GM19455 (cell line): Measurements from ENCODE around the gene SH2D4B.
"Not testable (repeated sequence)": the region's sequence is repeated elsewhere in the genome, so short reads cannot be mapped to it uniquely, and the experiment has no call there.

Source experiments
- ATAC-seq: cut with Tn5 transposase; IDR thresholded peaks from one replicate; pipeline ENCODE4 v1.9.1; 2021; ENCODE audit not compliant: unreplicated experiment

The SH2D4B gene

DNA sequence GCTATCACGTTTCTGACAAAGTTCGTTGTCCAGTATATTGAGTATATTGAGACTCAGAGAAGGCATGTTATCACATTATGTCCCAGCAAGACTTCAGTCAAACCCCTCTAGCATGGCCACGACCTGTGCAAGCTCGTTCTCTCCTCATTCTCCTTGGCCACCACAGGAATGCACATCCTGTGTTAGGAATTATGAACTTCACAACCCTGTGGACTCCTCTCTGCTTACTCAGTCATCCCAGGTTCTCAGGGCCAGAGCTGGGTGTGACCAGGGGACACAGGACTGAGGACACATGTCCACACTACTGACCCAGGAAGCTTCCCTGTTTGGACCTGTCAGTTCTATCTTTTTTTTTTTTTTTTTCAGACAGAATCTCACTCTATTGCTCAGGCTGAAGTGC lies 4.4 kb downstream of the SH2D4B start:
- ATAC-seq: no peak

DNA sequence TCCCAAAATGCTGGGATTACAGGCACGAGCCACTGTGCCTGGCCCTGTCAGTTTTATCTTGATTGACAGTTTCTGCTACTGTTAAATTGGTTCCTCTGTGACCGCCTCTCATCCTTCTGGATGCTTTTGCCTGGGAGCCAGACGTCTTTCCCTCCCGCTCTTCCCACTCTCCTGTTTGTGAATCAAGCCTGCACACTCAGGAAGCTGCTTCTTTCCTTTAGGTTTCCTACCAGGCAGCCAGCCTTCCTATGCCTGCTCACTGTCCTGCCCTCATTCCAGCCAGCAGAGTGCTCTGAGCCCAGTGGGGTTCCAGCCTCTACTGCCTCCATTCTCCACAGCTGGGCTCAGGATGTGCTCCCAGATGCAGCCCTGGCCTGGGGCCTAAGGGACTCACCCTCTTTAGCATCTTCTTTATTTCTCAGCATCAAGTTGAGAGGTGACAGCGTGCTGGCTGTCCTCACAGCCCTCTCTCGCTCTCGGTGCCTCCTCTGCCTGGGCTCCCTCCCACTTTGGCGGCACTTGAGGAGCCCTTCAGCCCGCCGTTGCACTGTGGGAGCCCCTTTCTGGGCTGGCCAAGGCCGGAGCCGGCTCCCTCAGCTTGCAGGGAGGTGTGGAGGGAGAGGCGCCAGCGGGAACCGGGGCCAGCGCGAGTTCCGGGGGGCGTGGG lies 5.1 kb downstream of the SH2D4B start:
- no peak for ATAC-seq

DNA sequence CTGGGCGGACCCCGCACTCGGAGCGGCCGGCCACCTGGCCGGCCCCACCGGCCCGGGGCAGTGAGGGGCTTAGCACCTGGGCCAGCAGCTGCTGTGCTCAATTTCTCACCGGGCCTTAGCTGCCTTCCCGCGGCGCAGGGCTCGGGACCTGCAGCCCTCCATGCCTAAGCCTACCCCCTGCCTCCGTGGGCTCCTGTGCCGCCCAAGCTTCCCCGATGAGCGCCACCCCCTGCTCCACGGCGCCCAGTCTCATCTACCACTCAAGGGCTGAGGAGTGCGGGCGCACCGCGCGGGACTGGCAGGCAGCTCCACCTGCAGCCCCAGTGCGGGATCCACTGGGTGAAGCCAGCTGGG lies 5.6 kb downstream of the SH2D4B start:
- ATAC-seq: not testable (repeated sequence)

DNA sequence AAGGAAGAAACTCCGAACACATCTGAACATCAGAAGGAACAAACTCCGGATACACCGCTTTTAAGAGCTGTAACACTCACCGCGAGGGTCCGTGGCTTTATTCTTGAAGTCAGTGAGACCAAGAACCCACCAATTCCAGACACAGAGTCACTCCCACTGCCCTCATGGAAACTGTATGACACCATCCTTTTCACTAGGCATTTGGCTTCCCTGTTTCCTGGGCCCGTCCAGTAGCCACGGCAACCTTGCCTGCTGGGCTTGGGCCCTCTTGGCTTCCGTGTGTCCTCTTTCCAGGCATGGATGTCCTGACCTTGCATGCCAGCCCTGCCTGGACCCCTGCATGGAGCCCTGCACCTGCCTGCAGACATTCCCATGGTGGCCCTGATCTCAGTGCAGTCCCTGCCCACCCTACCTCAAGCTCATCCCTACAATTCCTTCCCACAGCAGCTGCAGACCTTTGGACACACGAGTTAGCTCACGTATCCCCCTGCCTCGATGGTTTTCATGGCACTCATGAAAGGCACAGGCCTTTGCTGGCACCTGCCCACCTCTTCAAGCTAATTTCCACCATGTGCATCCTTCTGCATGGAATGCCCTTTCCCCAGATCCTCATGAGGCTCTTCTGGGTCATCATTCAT lies 6.7 kb downstream of the SH2D4B start:
- no peak for ATAC-seq

DNA sequence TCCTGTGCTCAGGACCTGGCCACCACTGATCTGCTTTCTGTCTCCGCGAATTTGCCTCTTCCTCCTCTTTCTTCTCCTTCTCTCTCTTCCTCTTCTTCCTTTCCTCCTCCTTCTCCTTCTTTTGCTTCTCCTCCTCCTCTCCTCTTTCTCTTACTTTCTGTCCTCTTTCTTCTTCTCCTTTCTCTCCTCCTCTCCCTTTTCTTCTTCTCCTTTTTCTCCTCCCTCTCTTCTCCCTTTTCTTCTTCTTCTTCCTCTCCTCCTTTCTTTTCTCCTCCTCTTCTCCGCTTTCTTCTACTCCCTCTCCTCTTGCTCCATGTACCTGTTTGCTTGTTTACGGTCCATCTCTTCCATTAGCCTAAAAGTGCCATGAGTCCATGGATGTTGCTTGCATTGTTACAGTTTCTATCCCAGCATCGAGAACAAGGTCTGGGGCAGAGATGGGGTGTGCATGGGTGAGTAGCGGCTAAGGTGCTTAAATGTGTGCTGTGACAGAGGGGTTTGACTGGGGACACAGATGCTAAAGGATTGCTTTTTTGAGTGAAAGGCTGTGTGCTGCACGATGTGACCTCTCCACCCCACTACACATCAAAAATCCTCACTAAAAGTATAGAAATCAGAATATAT lies 7.7 kb downstream of the SH2D4B start:
- ATAC-seq: no peak

DNA sequence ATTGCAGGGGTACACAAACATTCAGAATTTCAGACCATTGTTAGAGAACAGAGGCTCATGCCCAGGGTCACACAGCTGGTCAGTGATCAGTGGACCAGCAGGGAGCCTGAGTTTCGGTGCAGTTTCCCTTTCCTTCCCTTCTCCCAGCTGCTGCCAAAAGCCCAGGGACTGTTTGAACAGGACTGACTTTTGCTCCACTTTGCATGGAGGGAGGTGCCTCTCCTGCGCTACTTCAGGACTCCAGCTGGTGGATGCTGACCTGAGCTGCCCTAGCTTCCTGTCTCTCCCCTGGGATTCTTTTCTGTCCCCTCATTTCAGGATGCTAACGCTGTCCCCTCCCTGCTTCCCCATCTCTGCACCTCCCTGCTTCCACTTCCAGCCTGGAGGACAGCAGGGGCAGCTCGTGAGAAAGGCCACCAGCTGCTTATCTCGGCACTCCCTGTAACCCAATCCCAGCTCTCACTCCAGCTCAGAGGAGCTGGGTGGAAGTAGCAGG lies 14.5 kb downstream of the SH2D4B start:
- no peak for ATAC-seq

DNA sequence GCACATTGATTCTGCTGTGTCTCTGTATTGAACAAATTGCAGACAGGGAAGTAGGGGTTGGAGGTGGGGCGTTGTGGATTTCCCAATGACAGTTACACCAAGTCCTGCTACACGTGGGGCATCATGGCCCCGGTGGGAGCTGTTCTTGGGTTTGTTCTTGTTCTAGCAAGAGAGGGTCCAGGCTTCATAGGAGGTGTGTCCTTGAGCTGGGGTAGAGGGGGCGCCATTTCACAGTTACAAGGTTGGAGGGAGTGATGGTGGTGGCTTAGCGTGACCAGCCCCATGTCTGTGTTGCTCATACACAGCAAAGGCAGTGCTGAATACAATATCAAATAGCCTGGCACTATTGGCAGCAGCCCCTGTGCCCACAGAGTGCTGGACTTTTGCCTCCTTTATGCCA lies 15.7 kb downstream of the SH2D4B start:
- ATAC-seq: no peak

DNA sequence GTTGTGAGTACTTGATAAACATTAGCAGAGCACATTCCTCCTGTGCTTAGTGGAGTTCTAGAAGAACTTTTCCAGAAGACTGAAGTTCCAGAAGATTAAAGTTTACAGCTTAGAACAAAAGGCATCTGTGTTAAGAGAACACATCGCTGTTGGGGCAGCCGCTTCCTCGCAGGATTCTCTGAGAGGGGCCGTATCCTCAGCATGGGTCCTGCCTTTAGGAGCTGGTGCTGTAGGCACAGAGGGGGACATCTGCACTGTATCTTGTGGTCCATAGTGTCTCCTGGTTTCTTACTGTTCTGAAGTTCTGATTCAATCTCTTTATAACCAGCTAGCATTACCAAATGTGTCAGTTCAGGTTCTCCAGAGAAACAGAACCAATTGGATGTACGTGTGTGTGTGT lies 16.3 kb downstream of the SH2D4B start:
- no peak for ATAC-seq

DNA sequence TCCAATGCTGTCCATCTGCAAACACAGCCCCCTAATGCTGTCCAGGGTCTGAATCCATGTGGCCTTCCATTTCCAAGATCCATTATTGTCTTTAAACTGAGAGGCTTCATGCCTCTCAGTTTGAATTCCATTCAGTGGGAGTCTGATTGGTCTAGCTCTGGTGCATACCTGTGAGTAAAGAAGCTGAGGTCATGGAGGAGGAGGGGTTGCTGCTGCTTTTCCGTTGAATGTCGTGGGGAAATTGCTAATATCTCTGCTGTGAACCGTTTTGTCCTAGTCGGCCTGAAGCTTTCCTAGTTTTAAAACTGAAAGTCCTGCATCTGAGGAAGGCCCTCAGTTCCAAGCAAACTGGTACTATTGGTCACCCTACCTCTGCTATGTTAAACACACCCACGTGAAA lies 17.7 kb downstream of the SH2D4B start:
- no peak for ATAC-seq

DNA sequence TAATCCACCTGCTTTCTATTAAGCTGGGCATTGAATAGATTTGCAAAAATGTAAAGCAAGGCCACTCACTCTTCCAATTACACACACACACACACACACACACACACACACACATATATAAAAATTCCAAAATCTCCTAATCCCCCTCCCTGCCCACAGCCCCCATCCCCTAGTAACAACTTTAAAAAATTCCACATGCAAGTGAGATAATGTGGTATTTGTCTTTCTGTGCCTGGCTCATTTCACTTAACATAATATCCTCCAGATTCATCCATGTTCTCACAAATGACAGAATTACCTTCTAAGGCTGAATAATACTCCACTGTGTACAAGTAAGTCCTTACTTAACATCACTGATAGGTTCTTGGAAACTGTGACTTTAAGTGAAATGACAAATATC lies 24.2 kb downstream of the SH2D4B start:
- no peak for ATAC-seq

DNA sequence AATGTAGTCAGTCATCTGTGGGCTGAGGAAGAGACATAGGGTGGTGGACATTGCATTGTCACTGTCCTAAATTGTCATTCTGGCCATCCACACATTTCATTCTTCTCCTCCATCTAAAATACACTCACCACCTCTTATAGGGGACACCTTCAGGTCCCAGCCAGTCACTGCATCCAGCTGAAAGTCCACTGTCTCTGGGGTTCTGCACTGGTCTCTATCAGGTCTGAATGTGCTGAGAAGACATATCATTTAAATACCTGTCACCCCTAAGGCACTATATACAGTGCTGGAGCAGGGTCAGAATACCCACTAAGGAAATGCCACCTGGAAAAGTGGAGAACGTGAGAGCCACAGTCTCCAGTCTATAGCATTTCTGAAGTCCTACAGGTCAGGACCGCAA lies 29.6 kb downstream of the SH2D4B start:
- ATAC-seq: no peak

DNA sequence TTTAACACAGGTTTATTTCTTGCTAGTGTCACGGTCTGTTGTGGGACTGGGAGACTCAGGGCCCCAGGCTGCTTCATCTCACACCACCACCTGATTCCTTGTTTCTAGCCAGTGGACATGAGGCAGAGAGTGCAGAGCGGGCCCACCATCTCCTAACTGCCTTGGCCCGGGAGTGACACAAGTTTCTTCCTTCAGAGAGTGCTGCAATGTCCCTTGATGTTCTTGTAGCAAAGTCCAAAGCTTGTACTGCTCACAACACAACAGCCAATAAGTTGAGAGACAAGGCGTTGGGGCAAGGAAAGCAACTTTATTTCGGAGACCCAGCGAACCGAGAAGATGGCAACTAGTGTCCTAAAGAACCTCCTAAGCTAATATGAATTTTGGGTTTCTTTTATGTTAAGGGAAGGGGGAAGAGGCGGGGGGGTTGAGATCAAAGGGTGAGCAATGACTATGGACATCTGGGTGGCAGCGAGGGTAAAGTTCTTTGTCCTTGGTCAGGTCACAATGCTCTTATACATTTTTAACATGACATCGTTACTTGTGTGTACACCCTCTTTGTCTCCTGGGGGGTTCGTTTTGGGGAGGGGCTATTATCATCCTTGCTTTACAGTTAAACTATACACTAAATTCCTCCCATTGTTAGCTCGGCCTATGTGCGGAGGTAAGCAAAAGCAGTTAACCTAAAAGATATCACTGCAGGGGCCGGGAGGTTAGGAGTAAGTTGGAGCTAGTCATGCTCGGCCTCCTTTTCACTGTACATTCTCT lies 31.6 kb downstream of the SH2D4B start:
- no peak for ATAC-seq

DNA sequence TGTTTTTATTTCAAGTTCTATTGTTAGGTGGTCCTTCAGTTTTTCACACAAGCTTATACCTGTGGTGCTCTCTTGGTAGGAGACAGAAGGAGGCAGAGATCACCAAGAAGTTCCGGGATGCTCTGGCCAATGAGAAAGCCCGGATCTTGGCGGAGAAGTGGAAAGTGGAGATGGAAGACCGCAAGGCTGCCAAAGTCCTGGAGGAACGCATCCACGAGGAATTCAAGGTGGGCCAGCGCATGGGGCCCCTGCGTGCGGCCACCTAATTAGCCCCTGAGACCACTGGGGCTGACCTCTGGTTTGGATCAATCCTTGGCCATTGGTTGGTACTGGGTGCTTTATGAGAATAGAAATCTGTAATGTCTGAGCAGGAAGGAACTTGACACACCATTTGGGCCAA lies 33.6 kb downstream of the SH2D4B start:
- ATAC-seq: no peak

DNA sequence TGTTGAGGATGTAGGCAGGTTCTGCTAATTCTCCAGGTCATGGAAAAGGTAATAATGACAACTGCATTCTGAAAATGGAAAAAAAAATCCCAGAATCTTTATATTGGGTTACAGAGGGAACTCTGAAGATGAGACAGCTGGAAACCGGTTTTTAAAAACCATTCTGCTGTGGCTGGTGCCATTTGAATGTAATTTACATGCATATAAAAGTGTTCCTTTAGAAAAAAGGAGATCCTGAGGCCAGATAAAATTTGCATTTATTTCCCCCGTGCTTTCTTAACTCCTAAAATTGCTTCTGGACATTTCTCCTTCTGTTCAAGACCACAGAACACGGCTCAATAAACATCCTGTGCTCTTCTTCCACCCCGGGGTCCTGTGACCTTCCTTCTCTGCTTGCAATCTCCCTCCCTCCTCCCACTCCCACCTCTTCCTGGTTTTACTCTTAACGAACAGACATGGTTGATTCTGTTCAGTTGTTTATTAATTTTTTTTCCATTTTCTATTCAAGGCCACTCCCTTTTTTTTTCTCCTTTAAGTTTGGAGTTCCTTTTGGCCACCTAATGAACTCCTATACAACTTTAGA lies 41.6 kb downstream of the SH2D4B start:
- no peak for ATAC-seq

DNA sequence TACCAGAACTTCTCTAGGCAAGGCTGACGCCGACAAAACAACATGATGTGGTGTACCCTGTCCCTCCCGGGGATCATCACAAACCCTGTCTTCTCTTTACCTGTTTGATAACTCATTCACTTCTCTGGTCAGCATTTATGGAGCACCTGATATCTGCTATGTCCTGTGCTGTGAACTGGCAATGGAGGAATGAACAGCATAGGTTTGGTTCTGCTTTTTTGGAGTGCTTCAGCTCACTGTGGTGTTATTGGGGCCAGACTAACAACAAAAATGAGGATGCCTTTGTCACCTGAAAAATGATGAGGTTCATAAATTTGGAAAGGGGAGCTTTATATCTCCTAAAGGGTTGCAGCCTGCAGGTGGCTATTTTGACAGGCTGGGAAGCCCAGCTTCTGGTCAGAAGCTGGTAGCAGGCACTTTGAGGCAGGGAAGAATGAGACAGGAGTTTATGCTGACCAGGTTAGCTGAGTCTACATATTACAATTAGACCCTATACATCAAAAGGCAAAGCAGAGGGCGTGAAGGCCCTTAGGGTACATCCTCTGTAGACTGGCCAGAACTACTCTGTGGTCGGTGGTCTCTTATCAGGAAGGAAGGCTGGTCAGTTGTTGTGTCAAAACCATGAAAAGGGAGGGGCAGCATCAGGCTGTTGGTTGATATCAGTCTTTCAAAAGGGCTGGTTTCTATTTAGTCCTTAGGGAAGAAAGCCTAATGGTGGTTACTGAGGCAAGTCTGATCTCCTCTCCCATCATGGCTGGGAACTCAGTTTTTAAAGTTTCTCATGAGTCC lies 42.3 kb downstream of the SH2D4B start:
- ATAC-seq: no peak

DNA sequence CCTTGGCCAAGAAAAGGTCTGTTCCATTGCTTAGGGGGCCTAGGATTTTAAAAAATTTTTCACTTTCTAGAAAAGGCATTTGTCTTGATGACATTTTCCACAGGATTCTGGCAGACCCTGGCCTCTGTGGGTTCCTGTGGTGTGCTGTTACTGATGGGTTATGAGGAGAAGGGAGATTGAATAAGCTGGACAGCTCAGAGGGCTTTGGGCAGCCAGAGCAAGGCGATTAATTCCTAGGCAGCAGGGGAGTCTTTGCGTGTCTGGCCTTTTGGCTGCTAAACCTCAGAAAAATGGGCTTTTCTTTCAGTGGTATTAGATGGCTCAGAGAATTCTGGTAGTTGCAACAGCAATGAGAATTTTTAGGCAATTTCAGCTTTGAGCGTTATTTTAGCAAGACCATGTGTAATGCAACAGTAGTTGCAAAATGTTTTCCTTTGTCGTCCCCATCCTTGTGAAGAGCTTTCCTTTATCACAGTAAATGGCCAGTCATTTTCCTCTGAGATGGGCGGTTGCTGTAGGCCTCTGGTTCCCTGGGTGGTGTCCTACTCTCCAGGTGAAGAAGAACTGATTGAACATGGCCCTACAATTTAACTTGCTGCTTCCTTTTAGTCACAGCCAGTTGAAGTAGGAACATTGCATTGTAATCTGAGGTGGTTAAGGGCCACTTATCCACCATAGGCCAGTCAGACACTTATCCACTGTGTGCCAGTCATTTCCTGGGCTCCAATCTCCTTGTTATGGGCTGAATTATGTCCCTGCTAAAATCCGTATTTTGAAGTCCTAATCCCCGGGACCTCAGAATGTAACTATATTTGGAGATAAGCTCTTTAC lies 43.2 kb downstream of the SH2D4B start:
- ATAC-seq: no peak

DNA sequence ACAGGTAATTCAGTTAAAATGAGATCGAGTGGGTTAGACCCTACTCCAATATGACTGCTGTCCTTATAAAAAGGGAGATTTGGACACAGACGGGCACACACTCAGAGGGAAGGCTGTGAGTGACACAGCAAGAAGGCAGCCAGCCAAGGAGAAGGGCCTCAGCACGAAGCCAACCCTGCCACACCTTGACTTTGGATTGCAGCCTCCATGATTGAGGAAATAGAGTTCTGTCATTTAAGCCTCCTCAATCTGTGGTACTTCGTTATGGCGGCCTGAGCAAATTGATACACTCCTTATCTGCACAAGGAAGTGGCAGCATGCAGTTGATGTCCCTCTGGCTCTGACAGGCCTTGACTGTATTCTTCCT lies 43.8 kb downstream of the SH2D4B start:
- no peak for ATAC-seq

DNA sequence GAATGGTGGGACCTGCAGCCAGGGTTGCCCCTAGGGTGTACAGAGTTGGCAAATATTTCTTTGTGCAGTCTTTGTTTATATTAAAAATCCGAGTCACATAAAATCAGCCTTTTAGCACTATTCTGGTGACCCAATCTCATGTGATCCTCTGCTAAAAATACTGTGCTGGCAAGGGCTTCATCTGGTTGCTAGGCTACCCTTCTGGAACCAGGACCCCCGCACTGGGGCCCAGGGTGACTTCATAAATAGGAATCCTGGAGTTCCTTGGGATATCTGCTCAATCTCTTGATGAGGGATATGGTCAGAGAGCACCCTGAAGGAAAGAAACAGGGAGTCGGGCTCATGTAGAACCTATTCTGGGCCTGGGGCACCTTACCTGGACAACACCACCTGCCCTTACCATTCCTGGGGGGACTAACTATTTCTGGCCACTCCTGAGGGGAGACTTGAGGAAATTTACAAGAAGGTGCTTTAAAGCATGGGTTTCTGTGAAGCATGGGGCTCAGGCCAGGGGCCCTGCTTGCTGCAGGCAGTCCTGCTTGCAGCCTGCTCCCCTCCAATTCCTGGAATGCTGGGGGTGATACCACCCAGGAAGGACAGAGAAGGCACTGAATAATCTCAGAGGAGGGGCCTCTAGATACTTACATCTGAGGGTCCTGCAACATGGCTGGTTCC lies 44.7 kb downstream of the SH2D4B start:
- ATAC-seq: no peak

DNA sequence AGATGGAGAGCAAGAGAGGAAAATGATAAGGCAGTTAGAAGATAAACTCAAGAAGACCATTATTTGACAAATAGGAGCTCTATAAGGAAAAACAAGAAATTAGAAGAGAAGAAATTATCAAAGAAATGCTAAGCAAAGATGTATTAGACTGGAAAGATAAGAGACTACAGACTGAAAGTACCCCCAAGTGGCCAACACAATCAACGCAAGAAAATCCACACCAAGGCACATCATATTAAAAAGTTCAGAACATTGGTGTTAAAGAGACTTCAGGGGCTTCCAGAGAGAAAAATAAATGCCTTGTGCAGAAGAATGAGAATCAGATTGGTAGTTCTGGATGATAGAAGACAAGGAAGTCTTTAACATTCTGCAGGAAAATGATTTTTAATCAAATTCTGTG lies 46.0 kb downstream of the SH2D4B start:
- no peak for ATAC-seq
